HG02852 (cell line): Measurements from ENCODE around the gene PTPRN2.
"Not testable (repeated sequence)": the region's sequence is repeated elsewhere in the genome, so short reads cannot be mapped to it uniquely, and the experiment has no call there.

Experiments
- ATAC-seq: cut with Tn5 transposase; IDR thresholded peaks from one replicate; pipeline ENCODE4 v1.9.1; 2021; ENCODE audit warnings: mild to moderate bottlenecking, moderate library complexity; ENCODE audit not compliant: unreplicated experiment

PTPRN2 gene

GRCh38 chr7:158406364-158406763 lies 181.3 kb downstream of the PTPRN2 start:
- ATAC-seq = no peak

GRCh38 chr7:158405771-158406170 lies 181.9 kb downstream of the PTPRN2 start:
- not testable (repeated sequence) for ATAC-seq

- no peak for ATAC-seq
These were observed 182.3 kb downstream of the PTPRN2 start for GRCh38 chr7:158405324-158405723.

- no peak for ATAC-seq
These were observed 183.4 kb downstream of the PTPRN2 start for GRCh38 chr7:158404031-158404761.

- no peak for ATAC-seq
These were observed 184.4 kb downstream of the PTPRN2 start for GRCh38 chr7:158403013-158403821.

GRCh38 chr7:158402471-158402870 lies 185.2 kb downstream of the PTPRN2 start:
- no peak for ATAC-seq

GRCh38 chr7:158401826-158402225 lies 185.8 kb downstream of the PTPRN2 start:
- ATAC-seq = no peak

GRCh38 chr7:158401295-158401694 lies 186.3 kb downstream of the PTPRN2 start:
- no peak for ATAC-seq

- no peak for ATAC-seq
These were observed 186.9 kb downstream of the PTPRN2 start for GRCh38 chr7:158400601-158401225.

GRCh38 chr7:158399762-158400161 lies 187.9 kb downstream of the PTPRN2 start:
- ATAC-seq = no peak

GRCh38 chr7:158398750-158399149 lies 188.9 kb downstream of the PTPRN2 start:
- no peak for ATAC-seq

GRCh38 chr7:158397885-158398284 lies 189.7 kb downstream of the PTPRN2 start:
- ATAC-seq = no peak

GRCh38 chr7:158396982-158397862 lies 190.4 kb downstream of the PTPRN2 start:
- ATAC-seq = no peak

GRCh38 chr7:158396301-158396905 lies 191.2 kb downstream of the PTPRN2 start:
- ATAC-seq = no peak

- no peak for ATAC-seq
These were observed 191.8 kb downstream of the PTPRN2 start for GRCh38 chr7:158395780-158396278.

GRCh38 chr7:158395349-158395748 lies 192.3 kb downstream of the PTPRN2 start:
- ATAC-seq = no peak

- no peak for ATAC-seq
These were observed 192.7 kb downstream of the PTPRN2 start for GRCh38 chr7:158394936-158395335.

GRCh38 chr7:158393926-158394625 lies 193.5 kb downstream of the PTPRN2 start:
- no peak for ATAC-seq

- no peak for ATAC-seq
These were observed 195.4 kb downstream of the PTPRN2 start for GRCh38 chr7:158392251-158392650.

GRCh38 chr7:158391541-158391940 lies 196.1 kb downstream of the PTPRN2 start:
- ATAC-seq = no peak
